Body of pancreas (tissue), 4 donors: ENCODE data around the gene ALDH3A1.

Experiments
- CTCF ChIP-seq, 7 experiments: fragments of 450-650 bp in 4 of 7; fragments of 200-600 bp in 3 of 7; sonication (generic) in 3 of 7; IDR thresholded peaks; one replicate each; pipeline ENCODE4 v1.5.1; 2016 to 2019; ENCODE audit warnings: antibody characterized with exemption in 7 of 7
- POLR2A ChIP-seq, 3 donors: fragments of 450-650 bp; IDR thresholded peaks; one replicate each; pipeline ENCODE4 v1.6.1; 2016; ENCODE audit warnings: antibody characterized with exemption in 3 of 3, mild to moderate bottlenecking in 2 of 3

- no peak for TF ChIP-seq POLR2A (IDR thresholded peaks at IDR 0.05)
- no peak for TF ChIP-seq CTCF (IDR thresholded peaks at IDR 0.05)
These were observed 6.2 kb downstream of the ALDH3A1 start for GRCh38 chr17:19741832-19742457.
